WTC11 (cell line): ENCODE data around the gene BUB1. TPM values are rescaled to one million over a fixed set of nuclear protein-coding genes. Genes with fewer than 3 reads are reported as not detected.

Experiments used
- ATAC-seq: fragments of 200-7000 bp; cut with Tn5 transposase; 2 replicates; pipeline ENCODE4 v1.10.0; 2021; ENCODE audit warnings: mild to moderate bottlenecking, moderate library complexity
- CTCF ChIA-PET: fragments of 300-600 bp; sonication (Branson Sonifier 250); formaldehyde crosslinking; loops from one replicate; lab custom pipeline; 2021; ENCODE audit warnings: antibody characterized with exemption; lab: Charles Lee
- POLR2A ChIA-PET: fragments of 350-600 bp; sonication (Branson Sonifier 250); formaldehyde crosslinking; loops from one replicate; lab custom pipeline; 2021; ENCODE audit warnings: antibody characterized with exemption; lab: Charles Lee
- DNase-seq: peaks from one replicate; pipeline ENCODE4 v3.0.0; 2021; ENCODE audit warnings: low spot score
- H3K27ac Mint-ChIP-seq: 2 replicates; pipeline ENCODE4 v1.8.0; 2021; ENCODE audit warnings: mixed read lengths
- H3K27me3 Mint-ChIP-seq: 2 replicates; pipeline ENCODE4 v1.8.0; 2021; ENCODE audit warnings: low read depth, mild to moderate bottlenecking, moderate library complexity, mixed read lengths
- H3K36me3 Mint-ChIP-seq: 2 replicates; pipeline ENCODE4 v1.8.0; 2021; ENCODE audit warnings: mixed read lengths
- H3K4me1 Mint-ChIP-seq: 2 replicates; pipeline ENCODE4 v1.8.0; 2022; ENCODE audit warnings: mixed read lengths
- H3K4me3 Mint-ChIP-seq: 2 replicates; pipeline ENCODE4 v1.8.0; 2021; ENCODE audit warnings: mild to moderate bottlenecking, moderate library complexity, mixed read lengths
- H3K9me3 Mint-ChIP-seq: 2 replicates; pipeline ENCODE4 v1.8.0; 2021; ENCODE audit warnings: mixed read lengths
- ATF1 ChIP-seq: sonication (generic); formaldehyde crosslinking; IDR thresholded peaks from 2 replicates; pipeline ENCODE4 v1.8.1; 2023; ENCODE audit warnings: mild to moderate bottlenecking, moderate library complexity, missing genetic modification reagents
- E2F4 ChIP-seq: sonication (generic); formaldehyde crosslinking; IDR thresholded peaks from 2 replicates; pipeline ENCODE4 v1.8.1; 2022; ENCODE audit warnings: low read depth, mild to moderate bottlenecking, moderate library complexity, missing genetic modification reagents, borderline replicate concordance
- ETV6 ChIP-seq: sonication (generic); formaldehyde crosslinking; IDR thresholded peaks from 2 replicates; pipeline ENCODE4 v1.8.1; 2022; ENCODE audit warnings: mild to moderate bottlenecking, missing genetic modification reagents
- FOXJ3 ChIP-seq: sonication (generic); formaldehyde crosslinking; IDR thresholded peaks from 2 replicates; pipeline ENCODE4 v1.9.0; 2021; ENCODE audit warnings: missing genetic modification reagents, mild to moderate bottlenecking, borderline replicate concordance
- FOXK1 ChIP-seq: sonication (generic); formaldehyde crosslinking; IDR thresholded peaks from 2 replicates; pipeline ENCODE4 v1.8.0; 2022; ENCODE audit warnings: mild to moderate bottlenecking, moderate library complexity, missing genetic modification reagents
- HMGXB4 ChIP-seq: sonication (generic); formaldehyde crosslinking; IDR thresholded peaks from 2 replicates; pipeline ENCODE4 v1.8.1; 2023; ENCODE audit warnings: mild to moderate bottlenecking, moderate library complexity, missing genetic modification reagents
- KAT7 ChIP-seq: sonication (generic); formaldehyde crosslinking; IDR thresholded peaks from 2 replicates; pipeline ENCODE4 v1.8.1; 2023; ENCODE audit warnings: missing genetic modification reagents, mild to moderate bottlenecking, borderline replicate concordance
- MXD4 ChIP-seq: fragments of 250-450 bp; sonication (Bioruptor Pico); IDR thresholded peaks from 2 replicates; pipeline ENCODE4 v1.8.0; 2021; ENCODE audit warnings: mild to moderate bottlenecking, moderate library complexity, borderline replicate concordance
- NR2C2 ChIP-seq: sonication (generic); formaldehyde crosslinking; IDR thresholded peaks from 2 replicates; pipeline ENCODE4 v1.8.0; 2022; ENCODE audit warnings: mild to moderate bottlenecking, missing genetic modification reagents
- SOX15 ChIP-seq: fragments of 250-450 bp; sonication (Bioruptor Pico); IDR thresholded peaks from 2 replicates; pipeline ENCODE4 v1.9.0; 2021; ENCODE audit warnings: mild to moderate bottlenecking
- USF2 ChIP-seq: sonication (generic); formaldehyde crosslinking; IDR thresholded peaks from 2 replicates; pipeline ENCODE4 v1.8.1; 2023; ENCODE audit warnings: mild to moderate bottlenecking, missing genetic modification reagents, moderate library complexity
- ZNF219 ChIP-seq: sonication (generic); formaldehyde crosslinking; IDR thresholded peaks from 2 replicates; pipeline ENCODE4 v1.8.0; 2023; ENCODE audit warnings: missing genetic modification reagents, mild to moderate bottlenecking, borderline replicate concordance
- ZNF232 ChIP-seq: sonication (generic); formaldehyde crosslinking; IDR thresholded peaks from 2 replicates; pipeline ENCODE4 v1.8.0; 2022; ENCODE audit warnings: mild to moderate bottlenecking, missing genetic modification reagents
- ZNF263 ChIP-seq: sonication (generic); formaldehyde crosslinking; IDR thresholded peaks from 2 replicates; pipeline ENCODE4 v1.8.1; 2022; ENCODE audit warnings: low read depth, mild to moderate bottlenecking, moderate library complexity, missing genetic modification reagents
- ZNF317 ChIP-seq: sonication (generic); formaldehyde crosslinking; IDR thresholded peaks from 2 replicates; pipeline ENCODE4 v1.8.1; 2023; ENCODE audit warnings: low read depth, mild to moderate bottlenecking, moderate library complexity, missing genetic modification reagents, borderline replicate concordance
- total RNA-seq: library from RNA; stranded (reverse); gene quantifications from 3 replicates; pipeline ENCODE4 v1.2.3, GENCODE V29; 2021
- TF ChIP-seq, protein P1 (sequence below): sonication (generic); formaldehyde crosslinking; IDR thresholded peaks from 2 replicates; pipeline ENCODE4 v1.8.0; 2022; ENCODE audit warnings: mild to moderate bottlenecking, missing genetic modification reagents
- TF ChIP-seq, protein P2 (sequence below): sonication (generic); formaldehyde crosslinking; IDR thresholded peaks from 2 replicates; pipeline ENCODE4 v1.8.0; 2022; ENCODE audit warnings: mild to moderate bottlenecking, missing genetic modification reagents
- TF ChIP-seq, protein P3 (sequence below): sonication (generic); formaldehyde crosslinking; conservative IDR thresholded peaks from 2 replicates; pipeline ENCODE4 v1.8.1; 2023; ENCODE audit warnings: mild to moderate bottlenecking, low read depth, missing genetic modification reagents, moderate library complexity
- TF ChIP-seq, protein P4 (sequence below): sonication (generic); formaldehyde crosslinking; IDR thresholded peaks from 2 replicates; pipeline ENCODE4 v1.8.0; 2023; ENCODE audit warnings: missing genetic modification reagents, mild to moderate bottlenecking, borderline replicate concordance
- TF ChIP-seq, protein P5 (sequence below): fragments of 250-450 bp; sonication (Bioruptor Pico); IDR thresholded peaks from 2 replicates; pipeline ENCODE4 v1.9.0; 2021; ENCODE audit warnings: mild to moderate bottlenecking

Gene BUB1
- total RNA-seq, 1 experiment from 2014 or later: 116 TPM

- TF ChIP-seq E2F4 (CRISPR knock-in tag) (no peak), USF2 (CRISPR knock-in tag) (no peak), ZNF263 (CRISPR knock-in tag) (no peak), KAT7 (CRISPR knock-in tag) (no peak), FOXJ3 (CRISPR knock-in tag) (no peak)
Measured at GRCh38 chr2:110642360-110642759, 35.5 kb downstream of the BUB1 start (continued).

DNA sequence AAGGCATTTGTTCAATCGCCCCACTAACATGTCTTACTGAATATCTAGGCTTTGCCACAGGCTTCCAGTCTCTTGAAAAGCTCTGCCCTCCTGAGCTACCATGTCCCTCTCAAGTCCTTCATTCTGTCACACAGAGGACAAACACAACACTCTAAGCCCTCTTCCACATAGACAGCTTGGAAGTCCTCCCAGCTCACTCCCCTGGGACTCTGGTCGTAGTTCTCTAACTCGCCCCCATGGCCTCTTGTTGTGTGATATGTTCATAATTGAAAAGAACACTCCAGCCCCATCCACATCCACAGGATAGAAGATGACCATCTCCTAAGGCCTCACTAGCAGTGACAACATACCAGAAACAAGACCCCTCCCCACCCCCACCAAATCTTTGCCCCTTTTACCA lies 37.9 kb downstream of the BUB1 start:
- ATAC-seq (no peak), DNase-seq (no peak)
- ChIA-PET CTCF (interaction anchor here (1.6 kb wide), 1 partner anchor 115 kb away, joined by 4 read pairs; no protein-coding TSS in a partner anchor), POLR2A (interaction anchor here (0.6 kb wide), 1 partner anchor 418 kb away, joined by 3 read pairs; no protein-coding TSS in a partner anchor)
- no peak overlapping the region for H3K4me3 Mint-ChIP-seq
- H3K27ac Mint-ChIP-seq: peak overlapping the region; percentile 48; the same call in 1 of the 2 replicates
- H3K36me3 Mint-ChIP-seq: peaks cover 86% of the 10 kb centered on the region
- H3K9me3 Mint-ChIP-seq: no peaks in the 10 kb centered on the region
- H3K27me3 Mint-ChIP-seq: no peaks in the 10 kb centered on the region
- H3K4me1 Mint-ChIP-seq: peaks cover 18% of the 10 kb centered on the region
- TF ChIP-seq ATF1 (CRISPR knock-in tag) (no peak), FOXK1 (CRISPR knock-in tag) (no peak), ETV6 (CRISPR knock-in tag) (no peak), ZNF232 (CRISPR knock-in tag) (no peak), ZNF317 (no peak), HMGXB4 (CRISPR knock-in tag) (no peak), NR2C2 (CRISPR knock-in tag) (no peak), SOX15 (CRISPR knock-in tag) (no peak), ZNF219 (CRISPR knock-in tag) (no peak), MXD4 (CRISPR knock-in tag) (no peak)
- TF ChIP-seq, protein P1, sequence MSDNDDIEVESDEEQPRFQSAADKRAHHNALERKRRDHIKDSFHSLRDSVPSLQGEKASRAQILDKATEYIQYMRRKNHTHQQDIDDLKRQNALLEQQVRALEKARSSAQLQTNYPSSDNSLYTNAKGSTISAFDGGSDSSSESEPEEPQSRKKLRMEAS: no peak
- TF ChIP-seq, protein P2, sequence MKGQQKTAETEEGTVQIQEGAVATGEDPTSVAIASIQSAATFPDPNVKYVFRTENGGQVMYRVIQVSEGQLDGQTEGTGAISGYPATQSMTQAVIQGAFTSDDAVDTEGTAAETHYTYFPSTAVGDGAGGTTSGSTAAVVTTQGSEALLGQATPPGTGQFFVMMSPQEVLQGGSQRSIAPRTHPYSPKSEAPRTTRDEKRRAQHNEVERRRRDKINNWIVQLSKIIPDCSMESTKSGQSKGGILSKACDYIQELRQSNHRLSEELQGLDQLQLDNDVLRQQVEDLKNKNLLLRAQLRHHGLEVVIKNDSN: no peak
- TF ChIP-seq, protein P3, sequence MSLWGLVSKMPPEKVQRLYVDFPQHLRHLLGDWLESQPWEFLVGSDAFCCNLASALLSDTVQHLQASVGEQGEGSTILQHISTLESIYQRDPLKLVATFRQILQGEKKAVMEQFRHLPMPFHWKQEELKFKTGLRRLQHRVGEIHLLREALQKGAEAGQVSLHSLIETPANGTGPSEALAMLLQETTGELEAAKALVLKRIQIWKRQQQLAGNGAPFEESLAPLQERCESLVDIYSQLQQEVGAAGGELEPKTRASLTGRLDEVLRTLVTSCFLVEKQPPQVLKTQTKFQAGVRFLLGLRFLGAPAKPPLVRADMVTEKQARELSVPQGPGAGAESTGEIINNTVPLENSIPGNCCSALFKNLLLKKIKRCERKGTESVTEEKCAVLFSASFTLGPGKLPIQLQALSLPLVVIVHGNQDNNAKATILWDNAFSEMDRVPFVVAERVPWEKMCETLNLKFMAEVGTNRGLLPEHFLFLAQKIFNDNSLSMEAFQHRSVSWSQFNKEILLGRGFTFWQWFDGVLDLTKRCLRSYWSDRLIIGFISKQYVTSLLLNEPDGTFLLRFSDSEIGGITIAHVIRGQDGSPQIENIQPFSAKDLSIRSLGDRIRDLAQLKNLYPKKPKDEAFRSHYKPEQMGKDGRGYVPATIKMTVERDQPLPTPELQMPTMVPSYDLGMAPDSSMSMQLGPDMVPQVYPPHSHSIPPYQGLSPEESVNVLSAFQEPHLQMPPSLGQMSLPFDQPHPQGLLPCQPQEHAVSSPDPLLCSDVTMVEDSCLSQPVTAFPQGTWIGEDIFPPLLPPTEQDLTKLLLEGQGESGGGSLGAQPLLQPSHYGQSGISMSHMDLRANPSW (CRISPR knock-in tag): no peak
- TF ChIP-seq, protein P4, sequence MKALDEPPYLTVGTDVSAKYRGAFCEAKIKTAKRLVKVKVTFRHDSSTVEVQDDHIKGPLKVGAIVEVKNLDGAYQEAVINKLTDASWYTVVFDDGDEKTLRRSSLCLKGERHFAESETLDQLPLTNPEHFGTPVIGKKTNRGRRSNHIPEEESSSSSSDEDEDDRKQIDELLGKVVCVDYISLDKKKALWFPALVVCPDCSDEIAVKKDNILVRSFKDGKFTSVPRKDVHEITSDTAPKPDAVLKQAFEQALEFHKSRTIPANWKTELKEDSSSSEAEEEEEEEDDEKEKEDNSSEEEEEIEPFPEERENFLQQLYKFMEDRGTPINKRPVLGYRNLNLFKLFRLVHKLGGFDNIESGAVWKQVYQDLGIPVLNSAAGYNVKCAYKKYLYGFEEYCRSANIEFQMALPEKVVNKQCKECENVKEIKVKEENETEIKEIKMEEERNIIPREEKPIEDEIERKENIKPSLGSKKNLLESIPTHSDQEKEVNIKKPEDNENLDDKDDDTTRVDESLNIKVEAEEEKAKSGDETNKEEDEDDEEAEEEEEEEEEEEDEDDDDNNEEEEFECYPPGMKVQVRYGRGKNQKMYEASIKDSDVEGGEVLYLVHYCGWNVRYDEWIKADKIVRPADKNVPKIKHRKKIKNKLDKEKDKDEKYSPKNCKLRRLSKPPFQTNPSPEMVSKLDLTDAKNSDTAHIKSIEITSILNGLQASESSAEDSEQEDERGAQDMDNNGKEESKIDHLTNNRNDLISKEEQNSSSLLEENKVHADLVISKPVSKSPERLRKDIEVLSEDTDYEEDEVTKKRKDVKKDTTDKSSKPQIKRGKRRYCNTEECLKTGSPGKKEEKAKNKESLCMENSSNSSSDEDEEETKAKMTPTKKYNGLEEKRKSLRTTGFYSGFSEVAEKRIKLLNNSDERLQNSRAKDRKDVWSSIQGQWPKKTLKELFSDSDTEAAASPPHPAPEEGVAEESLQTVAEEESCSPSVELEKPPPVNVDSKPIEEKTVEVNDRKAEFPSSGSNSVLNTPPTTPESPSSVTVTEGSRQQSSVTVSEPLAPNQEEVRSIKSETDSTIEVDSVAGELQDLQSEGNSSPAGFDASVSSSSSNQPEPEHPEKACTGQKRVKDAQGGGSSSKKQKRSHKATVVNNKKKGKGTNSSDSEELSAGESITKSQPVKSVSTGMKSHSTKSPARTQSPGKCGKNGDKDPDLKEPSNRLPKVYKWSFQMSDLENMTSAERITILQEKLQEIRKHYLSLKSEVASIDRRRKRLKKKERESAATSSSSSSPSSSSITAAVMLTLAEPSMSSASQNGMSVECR (CRISPR knock-in tag): no peak
- TF ChIP-seq, protein P5, sequence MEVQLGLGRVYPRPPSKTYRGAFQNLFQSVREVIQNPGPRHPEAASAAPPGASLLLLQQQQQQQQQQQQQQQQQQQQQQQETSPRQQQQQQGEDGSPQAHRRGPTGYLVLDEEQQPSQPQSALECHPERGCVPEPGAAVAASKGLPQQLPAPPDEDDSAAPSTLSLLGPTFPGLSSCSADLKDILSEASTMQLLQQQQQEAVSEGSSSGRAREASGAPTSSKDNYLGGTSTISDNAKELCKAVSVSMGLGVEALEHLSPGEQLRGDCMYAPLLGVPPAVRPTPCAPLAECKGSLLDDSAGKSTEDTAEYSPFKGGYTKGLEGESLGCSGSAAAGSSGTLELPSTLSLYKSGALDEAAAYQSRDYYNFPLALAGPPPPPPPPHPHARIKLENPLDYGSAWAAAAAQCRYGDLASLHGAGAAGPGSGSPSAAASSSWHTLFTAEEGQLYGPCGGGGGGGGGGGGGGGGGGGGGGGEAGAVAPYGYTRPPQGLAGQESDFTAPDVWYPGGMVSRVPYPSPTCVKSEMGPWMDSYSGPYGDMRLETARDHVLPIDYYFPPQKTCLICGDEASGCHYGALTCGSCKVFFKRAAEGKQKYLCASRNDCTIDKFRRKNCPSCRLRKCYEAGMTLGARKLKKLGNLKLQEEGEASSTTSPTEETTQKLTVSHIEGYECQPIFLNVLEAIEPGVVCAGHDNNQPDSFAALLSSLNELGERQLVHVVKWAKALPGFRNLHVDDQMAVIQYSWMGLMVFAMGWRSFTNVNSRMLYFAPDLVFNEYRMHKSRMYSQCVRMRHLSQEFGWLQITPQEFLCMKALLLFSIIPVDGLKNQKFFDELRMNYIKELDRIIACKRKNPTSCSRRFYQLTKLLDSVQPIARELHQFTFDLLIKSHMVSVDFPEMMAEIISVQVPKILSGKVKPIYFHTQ (CRISPR knock-in tag): no peak
